Measurements from ENCODE around the gene DCP2.

Gene DCP2

GRCh38 chr5:113047733-113048652 is 71.4 kb downstream of the DCP2 start:
- peak; percentile 56 to 64 (median 60) for DNase-seq

GRCh38 chr5:113048931-113049330 is 72.3 kb downstream of the DCP2 start:
- no peak for DNase-seq

- peak; percentile 69 to 79 (median 77) for DNase-seq
Measured at GRCh38 chr5:113050721-113051382, 74.3 kb downstream of the DCP2 start.

GRCh38 chr5:113052041-113052795 is 75.6 kb downstream of the DCP2 start:
- peak in 1 of 3 donors; percentile 18 for DNase-seq

- DNase-seq = peak in 1 of 3 donors; percentile 7
Measured at GRCh38 chr5:113053511-113053995, 77.0 kb downstream of the DCP2 start.

DNA sequence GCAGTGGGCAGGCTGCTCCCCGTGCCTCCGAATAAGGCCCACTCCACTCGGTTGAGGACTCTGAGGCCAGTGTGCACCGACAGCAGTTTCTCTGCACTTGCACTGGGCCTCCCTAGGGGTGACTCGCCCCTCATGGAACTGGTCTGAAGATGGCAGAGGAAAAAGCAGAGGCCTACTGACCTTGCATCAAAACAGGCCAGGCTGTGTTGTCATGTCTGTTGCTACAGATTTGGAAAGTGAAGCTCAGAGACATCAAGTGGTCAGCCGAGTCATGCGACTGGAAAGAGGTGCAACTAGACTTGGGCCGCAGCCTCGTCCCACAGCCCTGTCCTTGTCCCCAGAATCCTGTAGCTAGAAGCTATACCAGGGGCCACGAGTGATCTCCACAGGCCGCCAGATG is 78.3 kb downstream of the DCP2 start:
- peak in 1 of 3 donors; percentile 47 for DNase-seq

DNA sequence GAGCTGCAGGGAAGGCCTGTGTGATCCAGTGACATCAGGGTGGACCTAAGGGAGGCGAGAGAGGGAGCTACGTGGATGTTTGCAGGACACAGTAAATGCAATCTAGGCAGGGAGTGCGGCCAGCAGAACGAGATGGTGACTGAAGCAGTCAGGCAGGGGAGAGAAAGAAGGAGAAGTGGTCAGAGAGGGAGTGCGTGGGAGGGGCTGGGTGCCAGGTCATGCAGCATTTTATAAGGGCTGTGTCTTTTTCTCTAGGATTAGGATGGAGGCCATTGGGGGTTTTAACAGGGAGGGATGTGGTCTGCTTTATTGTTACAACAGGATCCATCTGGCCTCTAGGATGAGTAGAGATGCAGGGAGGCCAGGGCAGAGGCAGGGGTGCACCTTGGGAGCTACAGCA is 80.4 kb downstream of the DCP2 start:
- DNase-seq = peak; percentile 67 to 77 (median 68)

DNA sequence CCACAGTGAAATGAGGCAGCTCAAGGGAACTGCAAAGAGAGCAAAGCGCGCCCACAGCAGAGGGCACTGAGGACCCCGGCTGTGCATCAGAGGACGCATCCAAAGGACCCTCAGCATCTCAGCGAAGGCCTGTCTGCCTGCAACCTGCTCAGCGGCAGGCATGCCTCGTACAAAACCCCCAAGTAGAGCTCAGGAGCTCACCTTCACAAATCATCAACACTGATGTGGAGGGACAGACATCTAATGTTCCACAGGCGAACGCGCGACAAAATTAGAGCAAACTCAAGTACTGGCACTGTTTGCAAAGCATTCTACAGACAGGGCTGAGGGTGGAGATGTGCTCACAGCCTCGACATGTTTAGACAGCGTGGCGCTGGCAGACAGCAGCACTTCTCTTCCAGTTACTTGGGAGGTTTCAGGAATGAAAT is 81.0 kb downstream of the DCP2 start:
- no peak for DNase-seq

GRCh38 chr5:113058269-113058668 is 81.7 kb downstream of the DCP2 start:
- no peak for DNase-seq

GRCh38 chr5:113058706-113059226 is 82.2 kb downstream of the DCP2 start:
- peak in 1 of 3 donors; percentile 15 for DNase-seq

- peak in 1 of 3 donors; percentile 14 for DNase-seq
Measured at GRCh38 chr5:113059232-113060040, 82.8 kb downstream of the DCP2 start.

GRCh38 chr5:113060408-113061025 is 83.9 kb downstream of the DCP2 start:
- DNase-seq = peak in 1 of 3 donors; percentile 16

DNA sequence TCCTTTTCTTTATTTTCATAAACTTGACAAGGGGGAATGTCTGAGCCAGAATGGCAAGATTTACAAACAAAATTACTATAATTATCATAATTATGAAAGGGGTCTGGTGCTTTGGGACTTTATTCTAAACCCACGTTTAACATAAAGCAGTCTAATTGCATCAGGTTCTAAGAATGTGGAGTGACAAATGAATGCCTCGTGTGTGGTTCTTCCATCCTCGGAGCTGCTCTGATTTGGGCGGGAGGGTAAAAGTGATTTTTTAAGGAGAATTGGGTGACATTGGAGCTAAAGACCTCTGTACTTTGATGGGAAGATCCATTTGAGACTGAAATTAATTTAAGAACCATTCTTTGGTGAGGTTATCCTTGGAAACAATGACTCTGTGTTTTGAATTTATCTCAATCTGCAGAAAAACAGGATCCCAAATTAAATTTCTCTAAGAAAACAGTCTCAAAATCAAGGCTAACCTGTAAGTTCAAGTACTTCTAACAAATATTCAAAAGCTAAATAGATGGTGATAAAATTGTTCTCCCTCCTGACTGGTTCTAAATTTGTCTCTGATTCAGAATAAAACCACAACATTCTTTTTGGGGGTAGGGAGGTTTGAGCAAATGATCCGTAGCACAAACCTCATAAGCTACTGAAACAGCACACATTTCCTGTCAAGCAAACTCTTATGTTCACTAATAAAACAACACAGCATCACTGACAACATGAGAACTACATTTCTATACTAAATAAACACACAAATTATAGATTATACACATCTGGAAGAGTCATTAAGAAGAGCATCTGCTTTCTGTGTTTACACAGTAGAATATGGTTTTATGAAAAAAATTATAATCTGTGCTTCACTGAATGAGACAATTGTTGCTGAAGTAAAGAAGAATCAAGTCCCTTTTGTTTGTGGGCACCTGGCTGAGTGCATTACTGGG is 85.5 kb downstream of the DCP2 start:
- peak in 1 of 3 donors; percentile 12 for DNase-seq

- DNase-seq = peak in 1 of 3 donors; percentile 17
Measured at GRCh38 chr5:113062869-113063508, 86.4 kb downstream of the DCP2 start.

GRCh38 chr5:113063927-113064326 is 87.3 kb downstream of the DCP2 start:
- DNase-seq = peak in 1 of 3 donors; percentile 6

- peak in 1 of 3 donors; percentile 15 for DNase-seq
Measured at GRCh38 chr5:113064806-113065205, 88.2 kb downstream of the DCP2 start.

- peak in 1 of 3 donors; percentile 14 for DNase-seq
Measured at GRCh38 chr5:113065626-113066025, 89.0 kb downstream of the DCP2 start.

DNA sequence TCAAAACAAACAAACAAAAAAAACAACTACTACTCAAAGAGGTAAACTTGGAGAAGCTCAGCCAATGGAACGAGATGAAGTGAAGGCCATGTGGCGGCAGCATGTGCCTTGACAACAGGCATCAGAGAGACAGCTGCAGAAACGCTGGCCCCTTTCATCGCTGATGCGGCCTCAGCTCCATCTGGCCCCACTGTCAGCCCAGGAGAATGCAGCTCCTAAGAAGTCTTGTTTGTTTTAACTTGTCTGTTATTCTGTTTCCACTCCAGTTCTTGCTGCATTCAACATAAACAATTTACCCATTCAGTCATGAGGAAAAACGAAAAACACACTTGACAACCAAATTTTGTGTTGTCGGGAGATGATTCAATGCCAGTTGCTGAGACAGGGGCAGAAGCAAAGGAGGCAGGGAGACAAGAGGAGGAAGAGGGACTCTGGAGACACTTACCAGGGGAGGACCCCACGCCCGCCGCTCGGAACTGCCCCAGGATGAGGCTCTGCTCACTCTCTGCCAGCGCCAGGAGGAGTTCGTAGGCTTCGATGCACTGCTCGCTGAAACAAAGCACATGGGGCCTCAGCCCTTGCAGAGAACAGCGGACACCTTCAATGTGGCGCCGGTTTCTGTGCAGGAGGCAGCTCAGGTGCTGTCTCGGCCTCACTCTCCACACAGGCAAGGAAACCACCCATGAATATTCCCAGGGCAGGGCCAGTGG is 91.2 kb downstream of the DCP2 start:
- DNase-seq = no peak

DNA sequence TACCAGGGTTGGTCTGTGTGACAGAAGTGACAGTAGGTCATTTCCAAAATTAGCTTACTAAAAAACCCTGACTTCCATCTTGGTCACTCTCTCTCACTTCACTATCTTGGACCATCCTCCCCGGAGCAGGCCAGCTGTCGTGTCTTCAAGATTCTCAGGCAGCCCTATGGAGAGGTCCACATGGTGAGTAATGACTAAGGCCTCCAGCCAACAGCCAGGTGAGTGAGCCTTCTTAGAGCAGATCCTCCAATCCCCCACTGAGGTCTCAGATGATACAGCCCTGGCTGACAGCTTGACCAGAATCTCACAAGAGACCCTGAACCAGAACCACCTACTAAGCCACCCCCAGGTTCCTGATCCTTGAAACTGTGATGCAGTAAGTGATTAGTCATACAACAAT is 92.0 kb downstream of the DCP2 start:
- DNase-seq = no peak

Data from suppressor macrophage treated with lipopolysaccharide for 1 hour (primary cell).